Right ventricle myocardium inferior (tissue), 1 donor: ENCODE data around the gene CHAF1A. TPM values are rescaled to one million over a fixed set of nuclear protein-coding genes. Genes with fewer than 3 reads are reported as not detected.

Experiments
- ATAC-seq: fragments of 200-7000 bp; cut with Tn5 transposase; one replicate; pipeline ENCODE4 v1.9.1; 2020; ENCODE audit warnings: mild to moderate bottlenecking, moderate library complexity
- DNase-seq: peaks from one replicate; pipeline ENCODE4 v3.0.0; 2021; ENCODE audit errors: missing footprints
- intact Hi-C: fragments of 100-400 bp; cut with DNase I; formaldehyde crosslinking; loops from one replicate; pipeline ENCODE4 v1.11.0; 2022
- total RNA-seq: library from RNA; stranded (reverse); fragmentation: NEBNext Ultra II Directional; extraction: Animal tissue kit (Norgen Biotek cat#: 25700); gene quantifications from one replicate; pipeline ENCODE4 v1.2.1, GENCODE V29; 2021
- donor health status: DM: no; HTN: yes; CAD: no; lungs with severe emphysema.

The CHAF1A gene
- total RNA-seq, 1 donor from 2014 or later, result 5.9 TPM

DNA sequence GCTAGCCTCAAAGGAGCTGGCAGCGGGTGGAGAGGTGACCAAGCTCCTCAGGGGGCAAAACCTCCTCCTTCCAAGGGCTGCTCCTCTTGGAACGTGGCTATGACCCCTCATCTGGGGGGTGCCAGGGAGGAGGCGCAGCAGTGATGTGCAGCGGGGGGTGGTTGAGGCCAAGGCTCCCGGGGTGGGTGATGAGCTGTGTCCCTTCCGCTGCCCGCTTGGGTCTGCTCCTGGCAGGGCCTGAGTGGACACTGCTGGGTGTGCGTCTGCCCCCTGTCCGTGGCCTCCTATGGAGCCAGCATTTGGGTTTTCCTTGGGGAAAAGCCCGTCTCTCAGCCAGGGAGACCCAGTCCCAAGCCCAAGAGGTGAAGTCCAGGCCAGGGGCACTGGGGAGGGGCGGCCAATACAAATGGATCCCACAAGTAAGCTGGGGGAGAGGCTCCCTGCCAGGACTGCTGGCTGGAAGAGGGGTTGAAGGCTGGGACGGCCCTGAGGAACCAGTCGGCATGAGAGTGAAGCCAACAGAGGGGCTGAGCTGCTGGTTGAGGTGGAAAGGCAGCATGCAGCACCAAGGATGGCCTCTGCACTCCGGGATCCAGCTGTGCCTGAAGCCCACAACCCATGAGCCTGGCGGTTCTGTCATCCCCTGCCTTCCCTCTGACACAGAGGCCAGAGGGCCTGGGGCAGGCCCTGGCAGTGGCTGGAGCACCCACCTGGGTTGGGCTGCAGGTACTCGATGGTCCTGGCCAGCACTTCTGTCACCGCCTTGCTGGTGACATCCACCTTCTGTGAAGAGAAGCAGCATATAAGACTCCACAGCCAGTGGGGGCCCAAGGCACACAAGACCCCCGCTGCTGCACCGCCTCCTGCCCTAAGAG is 36.4 kb upstream of the CHAF1A start:
- ATAC-seq, result no peak
- DNase-seq, result no peak
- intact Hi-C loops, result no loop called here

GRCh38 chr19:4366666-4367335 is 35.6 kb upstream of the CHAF1A start:
- intact Hi-C loops, result no loop called here
- no peak for DNase-seq
- no peak for ATAC-seq

GRCh38 chr19:4367336-4367723 is 35.1 kb upstream of the CHAF1A start:
- ATAC-seq (no peak), DNase-seq (no peak)
- intact Hi-C loops, result no loop called here

GRCh38 chr19:4367781-4368127 is 34.7 kb upstream of the CHAF1A start:
- no peak for ATAC-seq
- no peak for DNase-seq
- intact Hi-C loops, result no loop called here

- peak; percentile 1 for ATAC-seq
- intact Hi-C loops, result no loop called here
- DNase-seq, result no peak
Observed at GRCh38 chr19:4368128-4368820, 34.2 kb upstream of the CHAF1A start.

DNA sequence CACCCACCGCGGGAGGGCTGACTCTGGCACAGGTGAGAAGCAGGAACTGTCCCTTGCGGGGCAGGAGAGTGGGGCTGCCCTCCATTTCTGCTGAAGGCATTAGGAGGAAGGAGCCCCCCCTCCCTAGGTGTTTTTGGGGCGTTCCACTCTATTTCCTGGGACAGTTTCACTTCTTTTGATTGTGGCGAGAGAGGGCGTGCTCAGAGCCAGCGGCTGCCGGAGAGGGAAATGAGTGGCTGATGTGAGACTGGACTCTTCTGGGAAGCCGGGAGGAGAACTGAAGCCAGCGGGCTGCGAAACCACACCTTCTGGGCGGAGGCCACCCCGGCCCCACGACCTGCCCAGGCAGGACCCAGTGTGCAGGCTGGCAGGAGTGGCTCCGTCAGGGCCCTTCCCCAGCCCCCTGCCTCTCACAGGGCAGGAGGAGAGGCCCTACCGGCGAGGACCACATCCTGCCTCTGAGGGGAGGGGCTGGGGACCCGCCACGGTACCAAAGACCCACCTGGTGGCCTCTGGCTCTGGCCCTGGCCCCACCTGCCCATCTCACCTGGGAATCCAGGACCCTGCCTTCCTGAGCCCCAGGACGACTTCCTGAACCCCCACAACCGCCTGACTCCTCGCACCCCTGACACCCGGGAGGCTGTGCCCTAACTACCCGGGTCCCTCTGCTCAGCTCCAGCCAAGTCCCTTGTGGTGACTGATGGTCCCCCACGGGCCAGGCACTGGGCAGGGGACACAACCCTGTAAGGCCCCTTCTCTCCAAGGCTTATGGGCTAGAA is 33.1 kb upstream of the CHAF1A start:
- intact Hi-C loops, result no loop called here
- ATAC-seq (no peak), DNase-seq (no peak)

DNA sequence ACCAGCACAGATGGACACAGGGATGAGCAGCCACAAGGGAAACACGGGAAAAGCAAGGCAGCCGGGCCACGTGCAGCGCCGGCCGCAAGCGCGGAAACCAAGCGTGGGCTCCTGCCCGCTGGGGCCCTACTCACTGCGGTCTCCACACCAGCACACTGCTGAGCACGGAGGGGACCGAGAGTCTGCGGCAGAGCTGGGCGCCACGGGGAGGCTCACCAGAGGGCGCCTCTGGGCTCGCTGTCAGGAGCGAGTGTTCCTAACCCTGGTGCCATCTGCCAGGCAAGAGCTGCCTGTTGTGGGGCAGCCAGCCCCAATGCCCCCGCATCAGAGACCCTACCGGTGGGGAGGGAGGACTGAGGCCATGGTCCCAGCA is 32.6 kb upstream of the CHAF1A start:
- intact Hi-C loops, result no loop called here
- DNase-seq (no peak), ATAC-seq (no peak)

GRCh38 chr19:4370418-4371041 is 31.9 kb upstream of the CHAF1A start:
- intact Hi-C loops, result no loop called here
- no peak for ATAC-seq
- DNase-seq, result no peak

DNA sequence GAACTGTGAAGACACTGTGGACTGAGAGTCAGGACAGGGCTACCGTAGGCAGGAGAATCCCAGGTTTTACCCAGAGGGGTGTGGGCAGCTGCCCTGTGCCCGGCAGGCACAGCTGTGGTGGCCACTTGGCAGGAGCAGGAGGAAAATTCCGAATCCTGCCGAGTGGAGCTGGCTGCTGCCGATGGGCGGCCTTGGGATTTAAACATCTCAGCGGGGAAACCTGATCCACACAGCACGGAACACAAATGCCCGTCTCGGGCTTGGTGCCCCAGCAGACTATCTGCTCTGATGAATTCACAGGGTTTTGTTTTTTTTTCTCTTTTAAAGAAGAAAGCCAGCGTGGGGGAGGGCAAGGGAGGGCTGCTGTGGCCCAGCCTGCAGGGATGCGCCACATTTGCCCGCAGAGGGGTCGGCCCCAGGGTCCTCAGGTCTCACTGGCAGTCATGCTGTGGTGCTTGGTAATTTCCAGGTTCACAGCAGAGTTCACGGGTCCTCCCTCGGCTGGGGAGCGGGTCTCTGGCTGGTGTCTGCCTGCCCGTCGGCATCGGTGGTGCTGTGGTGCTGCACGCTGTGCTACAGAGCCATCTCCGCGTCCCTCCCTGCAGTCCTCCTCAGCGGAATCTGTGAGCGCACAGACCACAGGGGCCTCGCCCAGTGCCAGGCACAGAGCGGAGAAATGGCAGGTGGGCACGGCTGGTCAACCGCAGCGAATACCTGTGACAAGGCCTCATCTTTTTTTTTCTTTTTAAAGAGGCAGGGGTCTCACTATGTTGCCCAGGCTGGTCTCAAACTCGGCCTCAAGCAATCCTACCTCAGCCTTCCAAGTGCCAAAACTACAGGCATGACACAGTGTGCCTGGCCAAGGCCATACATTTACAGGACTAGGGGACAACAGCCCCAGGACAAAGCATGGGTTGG is 30.9 kb upstream of the CHAF1A start:
- ATAC-seq (no peak), DNase-seq (no peak)
- intact Hi-C loops, result no loop called here

GRCh38 chr19:4372165-4373012 is 30.1 kb upstream of the CHAF1A start:
- ATAC-seq (no peak), DNase-seq (no peak)
- intact Hi-C loops, result no loop called here

DNA sequence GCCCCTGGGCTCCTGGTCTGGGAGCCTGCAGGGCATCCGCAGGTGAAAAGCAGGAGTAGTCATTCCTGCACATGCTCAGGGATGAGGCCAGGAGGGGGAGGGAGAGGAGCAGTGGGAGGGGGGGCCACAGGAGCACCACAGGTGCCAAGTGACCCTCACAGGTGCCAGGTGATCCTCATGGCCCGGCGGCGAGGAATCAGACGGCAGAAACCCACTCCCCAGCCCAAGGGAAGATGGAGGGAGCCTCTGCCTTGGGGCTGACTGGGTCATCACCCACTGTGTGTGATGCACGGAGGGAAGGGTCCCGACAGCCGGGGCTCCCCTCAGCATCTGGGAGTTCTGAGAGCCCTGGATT is 29.4 kb upstream of the CHAF1A start:
- no peak for ATAC-seq
- intact Hi-C loops, result no loop called here
- no peak for DNase-seq

DNA sequence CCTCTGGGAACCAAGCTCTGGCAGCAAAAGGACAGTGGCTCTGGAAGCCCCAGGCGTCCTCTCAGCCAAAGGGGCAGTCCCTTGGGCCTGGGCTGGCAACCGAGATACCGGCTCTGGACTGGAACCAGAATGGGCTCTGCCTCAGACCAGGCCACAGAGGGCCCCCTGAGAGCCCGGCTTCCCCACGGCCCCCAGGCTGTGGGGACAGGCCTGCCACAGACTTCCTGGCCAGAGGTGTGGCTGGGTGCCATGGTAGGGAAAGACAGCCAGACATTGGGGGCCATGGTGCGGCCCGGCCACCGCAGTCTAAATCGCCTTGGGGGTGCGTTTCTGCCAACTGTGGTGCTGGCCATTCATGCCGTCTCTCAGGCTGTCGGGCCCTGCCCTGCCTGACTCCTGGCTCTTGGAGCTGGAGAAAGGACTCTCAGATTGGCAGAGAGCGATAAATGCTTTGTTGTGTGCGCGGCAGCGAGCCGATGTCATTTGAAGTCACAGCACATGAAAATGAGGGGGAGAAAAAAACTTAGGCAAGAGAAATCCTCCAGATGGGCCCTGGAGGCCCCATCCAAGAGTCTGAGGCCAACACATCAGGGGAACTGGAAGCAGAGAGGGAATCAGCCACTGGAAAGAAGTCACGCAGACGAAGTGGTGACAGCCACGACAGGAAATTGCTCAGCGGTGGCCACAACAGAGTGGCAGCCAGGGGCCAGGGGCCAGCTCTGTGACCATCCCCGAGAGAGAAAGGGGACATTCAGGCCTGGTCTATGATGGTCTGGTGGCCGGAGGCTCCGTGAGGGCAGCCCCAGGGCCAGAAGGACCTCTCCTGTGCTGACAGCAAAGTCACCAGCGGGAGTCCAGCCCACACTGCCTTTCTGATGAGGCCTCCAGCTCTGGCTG is 28.6 kb upstream of the CHAF1A start:
- ATAC-seq (peak; percentile 50), DNase-seq (peak; percentile 79)
- intact Hi-C loops, result loop anchor here (2.0 kb wide), 1 partner anchor 27 kb away; the partner anchor contains the start of gene SH3GL1

GRCh38 chr19:4374498-4375163 is 27.8 kb upstream of the CHAF1A start:
- DNase-seq (peak; percentile 92), ATAC-seq (peak; percentile 84)
- intact Hi-C loops, result loop anchor here (2.0 kb wide), 1 partner anchor 26 kb away; the partner anchor contains the start of gene SH3GL1

- intact Hi-C loops, result loop anchor here (2.0 kb wide), 1 partner anchor 25 kb away; the partner anchor contains the start of gene SH3GL1
- DNase-seq (no peak), ATAC-seq (peak; percentile 1)
Observed at GRCh38 chr19:4375164-4376027, 27.0 kb upstream of the CHAF1A start.
